ENCODE measurements around the gene NT5C1B.

The NT5C1B gene

DNA sequence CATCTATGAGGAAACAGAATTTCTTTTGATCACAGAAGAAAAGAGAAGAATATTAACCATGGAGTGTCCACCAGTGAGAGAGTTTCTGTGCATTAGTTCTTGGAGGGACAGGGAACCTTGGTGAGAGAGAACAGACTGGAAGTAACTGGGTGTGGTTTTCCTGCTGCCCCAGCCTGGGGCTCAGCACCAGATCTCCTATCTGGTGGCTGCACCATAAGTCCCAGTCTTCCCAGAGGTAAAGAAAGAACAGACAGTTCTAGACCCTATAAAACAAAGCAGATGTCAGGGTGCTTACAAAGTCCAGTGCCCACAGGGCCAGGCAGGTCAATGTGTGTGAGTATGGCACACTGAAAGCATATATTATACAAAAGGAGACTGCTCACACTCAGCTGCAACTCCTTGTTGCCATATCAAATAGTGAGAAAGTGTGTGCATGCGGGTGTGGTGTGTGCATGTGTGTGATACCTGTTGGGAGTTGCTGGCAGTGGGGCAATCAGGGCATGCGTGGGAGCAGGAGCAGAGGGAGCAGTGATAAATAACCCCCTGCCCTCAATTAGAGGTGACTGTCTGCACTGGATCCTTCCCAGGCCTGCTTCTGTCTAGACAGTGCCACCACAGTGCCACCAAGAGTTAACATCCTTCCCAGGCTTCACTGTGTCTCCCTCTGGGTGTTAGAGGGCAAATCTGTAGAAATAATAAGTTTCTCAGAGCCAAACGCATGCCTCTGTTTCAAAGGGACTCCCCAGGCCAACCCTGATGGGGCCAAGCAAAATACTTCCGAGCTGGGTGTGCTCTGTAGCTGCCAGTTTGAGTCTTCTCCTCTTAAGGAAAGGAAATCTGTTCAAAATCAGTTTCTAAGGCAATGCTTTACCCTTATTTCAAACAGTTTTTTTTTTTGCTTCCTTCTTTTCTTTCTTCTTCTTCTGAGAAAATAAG lies 74.6 kb downstream of the NT5C1B start:
- DNase-seq (ENCODE audit: extremely low read depth, low read depth) = no peak
- TF ChIP-seq, protein P1, sequence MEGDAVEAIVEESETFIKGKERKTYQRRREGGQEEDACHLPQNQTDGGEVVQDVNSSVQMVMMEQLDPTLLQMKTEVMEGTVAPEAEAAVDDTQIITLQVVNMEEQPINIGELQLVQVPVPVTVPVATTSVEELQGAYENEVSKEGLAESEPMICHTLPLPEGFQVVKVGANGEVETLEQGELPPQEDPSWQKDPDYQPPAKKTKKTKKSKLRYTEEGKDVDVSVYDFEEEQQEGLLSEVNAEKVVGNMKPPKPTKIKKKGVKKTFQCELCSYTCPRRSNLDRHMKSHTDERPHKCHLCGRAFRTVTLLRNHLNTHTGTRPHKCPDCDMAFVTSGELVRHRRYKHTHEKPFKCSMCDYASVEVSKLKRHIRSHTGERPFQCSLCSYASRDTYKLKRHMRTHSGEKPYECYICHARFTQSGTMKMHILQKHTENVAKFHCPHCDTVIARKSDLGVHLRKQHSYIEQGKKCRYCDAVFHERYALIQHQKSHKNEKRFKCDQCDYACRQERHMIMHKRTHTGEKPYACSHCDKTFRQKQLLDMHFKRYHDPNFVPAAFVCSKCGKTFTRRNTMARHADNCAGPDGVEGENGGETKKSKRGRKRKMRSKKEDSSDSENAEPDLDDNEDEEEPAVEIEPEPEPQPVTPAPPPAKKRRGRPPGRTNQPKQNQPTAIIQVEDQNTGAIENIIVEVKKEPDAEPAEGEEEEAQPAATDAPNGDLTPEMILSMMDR (IDR thresholded peaks at IDR 0.05; ENCODE audit: low read depth, low read length, missing control alignments) = no peak

More for the DNA sequence above, 74.6 kb downstream of the NT5C1B start:
- H3K4me3 ChIP-seq (replicated peaks; ENCODE audit: low read depth, low read length) = no peak overlapping the region

Data from HFF-Myc (cell line).